ENCODE data around the gene DPY19L1.
"Not testable (repeated sequence)": the region's sequence is repeated elsewhere in the genome, so short reads cannot be mapped to it uniquely, and the experiment has no call there.

Gene DPY19L1

GRCh38 chr7:34958021-34958420, 79.3 kb downstream of the DPY19L1 start:
- Histone ChIP-seq H3K27ac (no peak overlapping the region), H3K27me3 (no peaks in the 10 kb centered on the region), H3K4me3 (ENCODE audit: low read depth in 1 of 2, low read length in 1 of 2) (no peak overlapping the region), H3K9me3 (no peaks in the 10 kb centered on the region), H3K4me1 (ENCODE audit: control insufficient read depth in 1 of 2, insufficient read depth in 1 of 2, low read depth in 1 of 2, low read length in 1 of 2) (no peaks in the 10 kb centered on the region), H3K36me3 (no peaks in the 10 kb centered on the region)
- TF ChIP-seq, protein P1, sequence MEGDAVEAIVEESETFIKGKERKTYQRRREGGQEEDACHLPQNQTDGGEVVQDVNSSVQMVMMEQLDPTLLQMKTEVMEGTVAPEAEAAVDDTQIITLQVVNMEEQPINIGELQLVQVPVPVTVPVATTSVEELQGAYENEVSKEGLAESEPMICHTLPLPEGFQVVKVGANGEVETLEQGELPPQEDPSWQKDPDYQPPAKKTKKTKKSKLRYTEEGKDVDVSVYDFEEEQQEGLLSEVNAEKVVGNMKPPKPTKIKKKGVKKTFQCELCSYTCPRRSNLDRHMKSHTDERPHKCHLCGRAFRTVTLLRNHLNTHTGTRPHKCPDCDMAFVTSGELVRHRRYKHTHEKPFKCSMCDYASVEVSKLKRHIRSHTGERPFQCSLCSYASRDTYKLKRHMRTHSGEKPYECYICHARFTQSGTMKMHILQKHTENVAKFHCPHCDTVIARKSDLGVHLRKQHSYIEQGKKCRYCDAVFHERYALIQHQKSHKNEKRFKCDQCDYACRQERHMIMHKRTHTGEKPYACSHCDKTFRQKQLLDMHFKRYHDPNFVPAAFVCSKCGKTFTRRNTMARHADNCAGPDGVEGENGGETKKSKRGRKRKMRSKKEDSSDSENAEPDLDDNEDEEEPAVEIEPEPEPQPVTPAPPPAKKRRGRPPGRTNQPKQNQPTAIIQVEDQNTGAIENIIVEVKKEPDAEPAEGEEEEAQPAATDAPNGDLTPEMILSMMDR (IDR thresholded peaks at IDR 0.05), result no peak

DNA sequence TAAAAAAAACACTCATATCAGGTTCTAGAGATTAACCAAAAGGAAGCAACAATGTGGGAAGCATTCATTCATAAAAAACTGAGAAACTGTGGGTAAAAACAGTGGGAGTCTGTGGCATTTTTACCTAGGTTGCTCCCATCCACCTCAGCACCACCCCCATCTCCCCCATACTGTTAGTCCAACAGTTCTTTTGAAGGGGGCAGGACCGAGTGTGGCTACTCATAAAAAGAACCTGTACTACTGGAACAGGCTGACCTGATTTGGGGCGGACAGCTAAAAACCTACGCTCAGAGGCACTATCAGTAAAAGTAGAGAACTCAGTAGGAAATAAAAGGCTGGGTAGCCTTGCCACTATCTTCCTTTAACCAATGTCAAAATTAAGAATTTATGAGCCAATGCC, 84.5 kb downstream of the DPY19L1 start:
- Histone ChIP-seq H3K4me3 (ENCODE audit: low read depth in 1 of 2, low read length in 1 of 2) (no peak overlapping the region), H3K27me3 (no peaks in the 10 kb centered on the region), H3K4me1 (ENCODE audit: control insufficient read depth in 1 of 2, insufficient read depth in 1 of 2, low read depth in 1 of 2, low read length in 1 of 2) (no peaks in the 10 kb centered on the region), H3K27ac (no peak overlapping the region), H3K9me3 (no peaks in the 10 kb centered on the region), H3K36me3 (no peaks in the 10 kb centered on the region)
- TF ChIP-seq, protein P1 (IDR thresholded peaks at IDR 0.05), result no peak

GRCh38 chr7:34949361-34949760, 87.9 kb downstream of the DPY19L1 start:
- Histone ChIP-seq H3K27me3 (no peaks in the 10 kb centered on the region), H3K9me3 (no peaks in the 10 kb centered on the region), H3K27ac (no peak overlapping the region), H3K4me3 (ENCODE audit: low read depth in 1 of 2, low read length in 1 of 2) (no peak overlapping the region), H3K36me3 (no peaks in the 10 kb centered on the region), H3K4me1 (ENCODE audit: control insufficient read depth in 1 of 2, insufficient read depth in 1 of 2, low read depth in 1 of 2, low read length in 1 of 2) (no peaks in the 10 kb centered on the region)
- TF ChIP-seq, protein P1 (IDR thresholded peaks at IDR 0.05), result no peak

- H3K9me3 ChIP-seq; H3K27me3 ChIP-seq; H3K4me1 ChIP-seq (ENCODE audit: control insufficient read depth in 1 of 2, insufficient read depth in 1 of 2, low read depth in 1 of 2, low read length in 1 of 2): not testable (repeated sequence)
These were observed 89.9 kb downstream of the DPY19L1 start for GRCh38 chr7:34947427-34947826.

GRCh38 chr7:34946486-34946885, 90.8 kb downstream of the DPY19L1 start:
- H3K27me3 ChIP-seq, result no peaks in the 10 kb centered on the region
- H3K9me3 ChIP-seq, result no peaks in the 10 kb centered on the region
- H3K36me3 ChIP-seq, result no peaks in the 10 kb centered on the region
- no peak overlapping the region for H3K27ac ChIP-seq
- no peak overlapping the region for H3K4me3 ChIP-seq (ENCODE audit: low read depth in 1 of 2, low read length in 1 of 2)
- TF ChIP-seq, protein P1 (IDR thresholded peaks at IDR 0.05), result no peak
- H3K4me1 ChIP-seq (ENCODE audit: control insufficient read depth in 1 of 2, insufficient read depth in 1 of 2, low read depth in 1 of 2, low read length in 1 of 2), result no peaks in the 10 kb centered on the region

More at GRCh38 chr7:34947427-34947826, 89.9 kb downstream of the DPY19L1 start:
- not testable (repeated sequence) for H3K4me3 ChIP-seq (ENCODE audit: low read depth in 1 of 2, low read length in 1 of 2); H3K27ac ChIP-seq; H3K36me3 ChIP-seq

GRCh38 chr7:34945894-34946477, 91.3 kb downstream of the DPY19L1 start:
- not testable (repeated sequence) for H3K9me3 ChIP-seq; H3K4me1 ChIP-seq (ENCODE audit: control insufficient read depth in 1 of 2, insufficient read depth in 1 of 2, low read depth in 1 of 2, low read length in 1 of 2); H3K4me3 ChIP-seq (ENCODE audit: low read depth in 1 of 2, low read length in 1 of 2); H3K36me3 ChIP-seq; H3K27ac ChIP-seq; H3K27me3 ChIP-seq

DNA sequence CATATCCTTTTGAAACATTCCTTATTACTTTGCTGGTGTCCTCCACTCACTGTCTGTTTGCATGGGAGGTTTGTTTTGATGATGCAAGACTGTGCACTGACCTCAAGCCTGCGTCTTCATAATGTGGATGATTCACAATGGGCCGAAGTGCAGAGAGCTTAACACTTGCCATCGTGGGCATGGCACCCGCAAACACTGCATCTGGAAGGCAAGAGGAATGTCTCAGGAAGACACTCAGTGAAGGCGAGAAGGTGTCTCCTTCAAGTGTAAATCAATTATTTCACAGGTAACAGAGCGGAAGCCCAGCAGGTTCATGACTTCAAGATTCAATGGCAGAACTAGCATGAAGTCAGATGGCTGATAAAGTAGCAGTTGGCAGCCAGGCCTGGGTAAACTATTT, 98.1 kb downstream of the DPY19L1 start:
- Histone ChIP-seq H3K27ac (no peak overlapping the region), H3K27me3 (no peaks in the 10 kb centered on the region), H3K9me3 (no peaks in the 10 kb centered on the region), H3K4me1 (ENCODE audit: control insufficient read depth in 1 of 2, insufficient read depth in 1 of 2, low read depth in 1 of 2, low read length in 1 of 2) (no peaks in the 10 kb centered on the region), H3K36me3 (peaks cover 8% of the 10 kb centered on the region), H3K4me3 (ENCODE audit: low read depth in 1 of 2, low read length in 1 of 2) (no peak overlapping the region)
- TF ChIP-seq, protein P1 (IDR thresholded peaks at IDR 0.05), result no peak

DNA sequence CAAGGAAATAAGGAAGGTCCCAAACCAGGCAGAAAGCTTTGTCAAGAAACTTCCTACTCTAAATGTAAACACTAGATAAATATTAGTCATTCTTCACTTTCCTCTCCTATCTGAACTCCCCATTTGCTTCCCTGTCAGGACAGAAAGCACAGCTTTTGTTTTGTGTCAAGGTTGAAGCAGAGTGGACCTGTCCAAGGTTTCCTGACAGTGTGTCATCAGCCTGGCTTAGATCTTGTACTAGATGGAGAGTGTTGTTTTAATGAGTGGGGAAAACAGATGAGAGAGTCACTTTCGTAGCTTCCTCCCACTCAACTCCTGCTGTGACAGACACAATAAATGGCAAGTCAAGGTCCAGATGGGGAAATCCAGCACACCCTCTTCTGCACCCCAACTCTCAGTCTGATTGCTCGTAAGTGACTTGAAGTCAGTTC, 101.5 kb downstream of the DPY19L1 start:
- not testable (repeated sequence) for H3K27me3 ChIP-seq; H3K4me1 ChIP-seq (ENCODE audit: control insufficient read depth in 1 of 2, insufficient read depth in 1 of 2, low read depth in 1 of 2, low read length in 1 of 2); H3K9me3 ChIP-seq; H3K27ac ChIP-seq; H3K4me3 ChIP-seq (ENCODE audit: low read depth in 1 of 2, low read length in 1 of 2); H3K36me3 ChIP-seq
